SK-N-SH (cell line): ENCODE data around the gene BICC1. TPM values are rescaled to one million over a fixed set of nuclear protein-coding genes. Genes with fewer than 3 reads are reported as not detected.

Experiments
- CTCF ChIA-PET: fragments of 300-600, 350-600 bp; formaldehyde crosslinking; extraction: SDS; loops from one replicate; lab custom pipeline; 2021; lab: Yijun Ruan, JAX
- POLR2A ChIA-PET: fragments of 350-600 bp; sonication (Branson Sonifier 250); formaldehyde crosslinking; extraction: SDS; loops from one replicate; lab custom pipeline; 2020; ENCODE audit warnings: antibody characterized with exemption, inconsistent platforms; lab: Yijun Ruan, JAX
- DNase-seq: peaks from one replicate; pipeline ENCODE4 v3.0.0; 2012
- H2AFZ ChIP-seq: fragments of 200-600 bp; sonication (generic); 2 replicates; pipeline ENCODE4 v1.8.1; 2016; ENCODE audit warnings: antibody characterized with exemption, mild to moderate bottlenecking, low read depth
- H3F3A ChIP-seq: fragments of 200-600 bp; sonication (generic); replicated peaks from 2 replicates; pipeline ENCODE3; 2016; ENCODE audit warnings: antibody characterized with exemption, mild to moderate bottlenecking; ENCODE audit not compliant: insufficient read depth
- H3K27ac ChIP-seq, 2 experiments: fragments of 200-500 bp in 1 of 2; fragments of 200-600 bp in 1 of 2; sonication (Bioruptor generic) in 1 of 2; sonication (generic), shearing (Covaris generic) in 1 of 2; 2 replicates each; pipeline versions ENCODE4 v1.5.1 to v1.6.1; 2014 to 2016; ENCODE audit warnings: low read depth in 2 of 2, inconsistent platforms in 1 of 2, low read length in 1 of 2, mild to moderate bottlenecking in 1 of 2, mixed read lengths in 1 of 2
- H3K27me3 ChIP-seq: fragments of 200-600 bp; sonication (generic), shearing (Covaris generic); 2 replicates; pipeline ENCODE4 v1.6.1; 2016; ENCODE audit warnings: mixed run types; ENCODE audit not compliant: insufficient read depth
- H3K36me3 ChIP-seq, 2 experiments: fragments of 200-500 bp in 1 of 2; fragments of 200-600 bp in 1 of 2; sonication (Bioruptor generic) in 1 of 2; sonication (generic) in 1 of 2; replicated peaks in 1 of 2; 2 replicates each; pipeline versions ENCODE3 to v1.5.1; 2014 to 2016; ENCODE audit warnings: low read length in 1 of 2, mild to moderate bottlenecking in 1 of 2; ENCODE audit not compliant: insufficient read depth in 2 of 2, control insufficient read depth in 1 of 2
- H3K4me1 ChIP-seq, 2 experiments: fragments of 200-500 bp in 1 of 2; fragments of 200-600 bp in 1 of 2; sonication (Bioruptor generic) in 1 of 2; sonication (generic), shearing (Covaris generic) in 1 of 2; 2 replicates each; pipeline versions ENCODE4 v1.5.1 to v1.6.1; 2014 to 2016; ENCODE audit warnings: low read depth in 1 of 2, low read length in 1 of 2, mixed run types in 1 of 2; ENCODE audit not compliant: insufficient read depth in 2 of 2, control insufficient read depth in 1 of 2
- H3K4me2 ChIP-seq: fragments of 200-600 bp; sonication (generic), shearing (Covaris generic); 2 replicates; pipeline ENCODE4 v1.6.1; 2017; ENCODE audit warnings: mixed run types
- H3K4me3 ChIP-seq, 2 experiments: fragments of 200-500 bp in 1 of 2; fragments of 200-600 bp in 1 of 2; sonication (Bioruptor generic) in 1 of 2; sonication (generic), shearing (Covaris generic) in 1 of 2; 2 replicates each; pipeline versions ENCODE4 v1.5.1 to v1.8.1; 2014 to 2016; ENCODE audit warnings: low read depth in 2 of 2, inconsistent platforms in 1 of 2, low read length in 1 of 2, mild to moderate bottlenecking in 1 of 2, mixed read lengths in 1 of 2, moderate library complexity in 1 of 2
- H3K79me2 ChIP-seq: fragments of 200-600 bp; sonication (generic); 2 replicates; pipeline ENCODE4 v1.8.1; 2017; ENCODE audit warnings: mild to moderate bottlenecking; ENCODE audit not compliant: insufficient read depth
- H3K9ac ChIP-seq: fragments of 200-600 bp; sonication (generic); 2 replicates; pipeline ENCODE4 v1.6.1; 2017; ENCODE audit warnings: mixed run types
- H3K9me2 ChIP-seq: fragments of 200-600 bp; sonication (generic); 2 replicates; pipeline ENCODE4 v1.6.1; 2017; ENCODE audit warnings: mixed run types
- H3K9me3 ChIP-seq: fragments of 200-600 bp; sonication (generic); 2 replicates; pipeline ENCODE4 v1.6.1; 2017; ENCODE audit warnings: mixed run types, mild to moderate bottlenecking, moderate library complexity
- H4K20me1 ChIP-seq: fragments of 200-600 bp; sonication (generic); 2 replicates; pipeline ENCODE4 v1.6.1; 2017; ENCODE audit warnings: mild to moderate bottlenecking, mixed run types; ENCODE audit not compliant: insufficient read depth
- CHD2 ChIP-seq: fragments of 150-350 bp; IDR thresholded peaks from 2 replicates; pipeline ENCODE4 v1.6.1; 2018; ENCODE audit warnings: low read length; ENCODE audit not compliant: partially characterized antibody
- ELF1 ChIP-seq: IDR thresholded peaks from 2 replicates; pipeline ENCODE4 v1.4.0; 2012
- EP300 ChIP-seq, 2 experiments: IDR thresholded peaks; 2 replicates each; pipeline versions ENCODE4 v1.4.0 to v1.6.1; 2012; ENCODE audit warnings: borderline replicate concordance in 1 of 2, low read depth in 1 of 2, low read length in 1 of 2
- FOXJ3 ChIP-seq: sonication (generic); formaldehyde crosslinking; IDR thresholded peaks from 2 replicates; pipeline ENCODE4 v1.5.1; 2020; ENCODE audit warnings: mild to moderate bottlenecking, missing genetic modification reagents
- GABPA ChIP-seq: IDR thresholded peaks from 2 replicates; pipeline ENCODE4 v1.4.0; 2012; ENCODE audit warnings: low read depth, mild to moderate bottlenecking
- GATA2 ChIP-seq: sonication (generic); formaldehyde crosslinking; IDR thresholded peaks from 2 replicates; pipeline ENCODE4 v1.5.0; 2020; ENCODE audit warnings: mild to moderate bottlenecking, missing genetic modification reagents
- IRF3 ChIP-seq: fragments of 150-350 bp; IDR thresholded peaks from 2 replicates; pipeline ENCODE4 v1.6.1; 2016; ENCODE audit warnings: mild to moderate bottlenecking, low read depth, low read length
- NRF1 ChIP-seq: IDR thresholded peaks from 2 replicates; pipeline ENCODE4 v1.6.1; 2012; ENCODE audit warnings: low read depth, mild to moderate bottlenecking, low read length
- POLR2AphosphoS5 ChIP-seq: IDR thresholded peaks from 2 replicates; pipeline ENCODE4 v1.6.1; 2012; ENCODE audit warnings: low read depth, low read length
- SIN3A ChIP-seq: IDR thresholded peaks from 2 replicates; pipeline ENCODE4 v1.6.1; 2012; ENCODE audit warnings: low read depth, mild to moderate bottlenecking, low read length, moderate library complexity, borderline replicate concordance
- SMC3 ChIP-seq: IDR thresholded peaks from 2 replicates; pipeline ENCODE4 v1.6.1; 2012; ENCODE audit warnings: low read depth, low read length, improper control_type of control experiment
- TCF12 ChIP-seq: IDR thresholded peaks from 2 replicates; pipeline ENCODE4 v1.4.0; 2012
- USF1 ChIP-seq: IDR thresholded peaks from 2 replicates; pipeline ENCODE4 v1.4.0; 2012; ENCODE audit warnings: low read depth, borderline replicate concordance
- YY1 ChIP-seq: IDR thresholded peaks from 2 replicates; pipeline ENCODE4 v1.4.0; 2012; ENCODE audit warnings: low read depth, mild to moderate bottlenecking
- WGBS: methylation state at CpG from one replicate; pipeline ENCODE4 v1.1.6; 2017; ENCODE audit warnings: low lambda C conversion rate; 5-methylcytosine and 5-hydroxymethylcytosine counted together
- polyA plus RNA-seq, 3 experiments: library from polyadenylated mRNA; depleted of rRNA; stranded (reverse); fragments of >200 nt; gene quantifications; 2 replicates each; pipeline ENCODE4 v1.2.3, GENCODE V29; 2012
- TF ChIP-seq, protein P1 (sequence below): IDR thresholded peaks from 2 replicates; pipeline ENCODE4; 2012

Gene BICC1
- polyA plus RNA-seq, 1 of the 3 experiments (the other 2 are of a cell fraction) = 1.5 TPM

DNA sequence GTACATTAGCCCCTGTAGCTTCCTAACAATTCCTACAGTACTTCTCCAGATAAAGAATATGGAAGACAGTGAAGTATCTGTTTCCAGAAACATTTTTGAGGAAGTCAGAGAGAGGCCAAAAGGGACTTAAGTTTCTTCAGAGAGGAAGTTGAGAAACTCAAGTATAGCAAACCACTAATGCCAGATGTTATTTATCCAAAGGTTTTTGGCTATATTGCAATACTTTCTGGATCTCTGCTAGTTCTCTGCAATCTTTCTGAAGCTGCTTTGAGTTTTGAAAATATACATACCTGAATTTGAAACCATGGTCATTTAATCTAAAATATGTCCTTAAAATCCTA, 64.7 kb downstream of the BICC1 start:
- no peaks in the 10 kb centered on the region for H3K9me2 ChIP-seq
- H3K9me3 ChIP-seq = no peaks in the 10 kb centered on the region
- no peaks in the 10 kb centered on the region for H3F3A ChIP-seq
- H3K4me1 ChIP-seq = peaks cover 0 to 27% of the 10 kb centered on the region in 2 experiments; a peak in 3 of 4 replicates
- H4K20me1 ChIP-seq = no peaks in the 10 kb centered on the region
- DNase-seq = no peak
- H3K27ac ChIP-seq = peak overlapping the region; percentile 27 to 83; a peak in 2 of 4 replicates
- no peak overlapping the region for H2AFZ ChIP-seq
- CTCF ChIA-PET = no interaction called here
- H3K79me2 ChIP-seq = peaks cover 16% of the 10 kb centered on the region
- H3K4me3 ChIP-seq = no peak overlapping the region
- H3K4me2 ChIP-seq = peak overlapping the region; percentile 21; the same call in 1 of the 2 replicates
- no peak overlapping the region for H3K9ac ChIP-seq
- 0 out of 2 replicates have a peak, but pooled peaks have one; percentile 10 for TF ChIP-seq ELF1
- peak; percentile 30; the same call in 1 of the 2 replicates for TF ChIP-seq TCF12
- TF ChIP-seq, protein P1, sequence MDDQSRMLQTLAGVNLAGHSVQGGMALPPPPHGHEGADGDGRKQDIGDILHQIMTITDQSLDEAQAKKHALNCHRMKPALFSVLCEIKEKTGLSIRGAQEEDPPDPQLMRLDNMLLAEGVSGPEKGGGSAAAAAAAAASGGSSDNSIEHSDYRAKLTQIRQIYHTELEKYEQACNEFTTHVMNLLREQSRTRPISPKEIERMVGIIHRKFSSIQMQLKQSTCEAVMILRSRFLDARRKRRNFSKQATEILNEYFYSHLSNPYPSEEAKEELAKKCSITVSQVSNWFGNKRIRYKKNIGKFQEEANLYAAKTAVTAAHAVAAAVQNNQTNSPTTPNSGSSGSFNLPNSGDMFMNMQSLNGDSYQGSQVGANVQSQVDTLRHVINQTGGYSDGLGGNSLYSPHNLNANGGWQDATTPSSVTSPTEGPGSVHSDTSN = no peak
- TF ChIP-seq SMC3 = no peak
- no peak for TF ChIP-seq GATA2 (CRISPR knock-in tag)
- POLR2A ChIA-PET = no interaction called here
- no peaks in the 10 kb centered on the region for H3K36me3 ChIP-seq
- no peaks in the 10 kb centered on the region for H3K27me3 ChIP-seq

GRCh38 chr10:58578366-58578765, 65.7 kb downstream of the BICC1 start:
- peak overlapping the region in 1 of 2 experiments; percentile 83; a peak in 2 of 4 replicates for H3K27ac ChIP-seq
- no peak for DNase-seq
- H3K9me2 ChIP-seq = no peaks in the 10 kb centered on the region
- H3K36me3 ChIP-seq = no peaks in the 10 kb centered on the region
- no peak overlapping the region for H2AFZ ChIP-seq
- no peak overlapping the region for H3K9ac ChIP-seq
- no peaks in the 10 kb centered on the region for H3K27me3 ChIP-seq
- TF ChIP-seq YY1 = no peak
- TF ChIP-seq CHD2 = no peak
- no peak for TF ChIP-seq GABPA
- TF ChIP-seq FOXJ3 (CRISPR knock-in tag) = no peak
- TF ChIP-seq IRF3 = no peak
- TF ChIP-seq SIN3A = no peak
- no peak for TF ChIP-seq POLR2AphosphoS5
- TF ChIP-seq NRF1 = no peak
- TF ChIP-seq USF1 = no peak
- TF ChIP-seq EP300 (IDR thresholded peaks at IDR 0.05; ENCODE audit: borderline replicate concordance in 1 of 2, low read depth in 1 of 2, low read length in 1 of 2) = no peak
- TF ChIP-seq GATA2 (CRISPR knock-in tag) = no peak
- no peak overlapping the region for H3K4me2 ChIP-seq
- H3K9me3 ChIP-seq = no peaks in the 10 kb centered on the region
- H4K20me1 ChIP-seq = no peaks in the 10 kb centered on the region
- peaks cover 12% of the 10 kb centered on the region for H3K79me2 ChIP-seq
- H3F3A ChIP-seq = no peaks in the 10 kb centered on the region
- peaks cover 0 to 23% of the 10 kb centered on the region in 2 experiments; a peak in 3 of 4 replicates for H3K4me1 ChIP-seq
- no peak overlapping the region for H3K4me3 ChIP-seq
- CTCF ChIA-PET = interaction anchor here (0.5 kb wide), 1 partner anchor 38 kb away, joined by 3 read pairs; no protein-coding TSS in a partner anchor
- WGBS = 91% methylated on average over 7 of the region's 8 CpGs
- POLR2A ChIA-PET = no interaction called here
